NCI-H774 (cell line): Measurements from ENCODE around the gene POLD2.
"Not testable (repeated sequence)": the region's sequence is repeated elsewhere in the genome, so short reads cannot be mapped to it uniquely, and the experiment has no call there.

Experiments used
- DNase-seq: peaks from one replicate; lab custom pipeline; 2025; lab: John Stamatoyannopoulos, UW

Gene POLD2

GRCh38 chr7:44123190-44124003 lies at the start of gene POLD2:
Gene POLD2, minus strand, starts transcription at chr7:44123548. Its CDS starts 1,495 bp downstream, at chr7:44122053.
- peak; percentile 96 for DNase-seq

- DNase-seq: peak; percentile 76
Measured at GRCh38 chr7:44172803-44173424, 49.6 kb upstream of the POLD2 start.

GRCh38 chr7:44172352-44172751 lies 49.0 kb upstream of the POLD2 start:
- DNase-seq: no peak

- DNase-seq: not testable (repeated sequence)
Measured at GRCh38 chr7:44171901-44172300, 48.6 kb upstream of the POLD2 start.

- no peak for DNase-seq
Measured at GRCh38 chr7:44167920-44168319, 44.6 kb upstream of the POLD2 start.

- no peak for DNase-seq
Measured at GRCh38 chr7:44163591-44163990, 40.2 kb upstream of the POLD2 start.

GRCh38 chr7:44162785-44163395 lies 39.5 kb upstream of the POLD2 start:
- no peak for DNase-seq

GRCh38 chr7:44162179-44162578 lies 38.8 kb upstream of the POLD2 start:
- DNase-seq: no peak

GRCh38 chr7:44161371-44161770 lies 38.0 kb upstream of the POLD2 start:
- no peak for DNase-seq

- DNase-seq: no peak
Measured at GRCh38 chr7:44159824-44160630, 36.7 kb upstream of the POLD2 start.

GRCh38 chr7:44158873-44159631 lies 35.7 kb upstream of the POLD2 start:
- DNase-seq: no peak

GRCh38 chr7:44158096-44158872 lies 34.9 kb upstream of the POLD2 start:
- no peak for DNase-seq

GRCh38 chr7:44157116-44158080 lies 34.0 kb upstream of the POLD2 start:
- DNase-seq: peak; percentile 15

- DNase-seq: no peak
Measured at GRCh38 chr7:44156453-44157010, 33.2 kb upstream of the POLD2 start.

- DNase-seq: no peak
Measured at GRCh38 chr7:44155191-44156185, 32.1 kb upstream of the POLD2 start.

- DNase-seq: no peak
Measured at GRCh38 chr7:44154703-44155102, 31.4 kb upstream of the POLD2 start.

- no peak for DNase-seq
Measured at GRCh38 chr7:44153948-44154335, 30.6 kb upstream of the POLD2 start.
